Bronchial epithelial cell (primary cell): ENCODE data around the gene CCNY. TPM values are rescaled to one million over a fixed set of nuclear protein-coding genes. Genes with fewer than 3 reads are reported as not detected.
A peak's percentile ranks its signal among the peaks of the same experiment; 100 is the strongest.

Experiments used
- DNase-seq: peaks from one replicate; pipeline ENCODE4 v3.0.0-alpha.2; 2010; ENCODE audit warnings: low read depth
- FAIRE-seq: peaks from 2 replicates; lab custom pipeline; 2011; peaks lifted over from hg19 to GRCh38; lab: Jason Lieb, UNC
- H3K27me3 ChIP-seq: 2 replicates; pipeline ENCODE4 v1.5.1; 2011; ENCODE audit warnings: low read length; ENCODE audit not compliant: control insufficient read depth, insufficient read depth
- H3K36me3 ChIP-seq: 2 replicates; pipeline ENCODE4 v1.5.1; 2011; ENCODE audit warnings: low read length; ENCODE audit not compliant: control insufficient read depth, insufficient read depth
- H3K4me3 ChIP-seq: 2 replicates; pipeline ENCODE4 v1.5.1; 2011; ENCODE audit warnings: mild to moderate bottlenecking, low read depth, low read length, control low read depth
- CTCF ChIP-seq: IDR thresholded peaks from 2 replicates; pipeline ENCODE4 v1.5.1; 2011; ENCODE audit warnings: mild to moderate bottlenecking, moderate library complexity, low read length, control low read depth, inconsistent platforms; ENCODE audit not compliant: insufficient read depth, severe bottlenecking
- total RNA-seq: library from RNA; depleted of rRNA; stranded (reverse); fragments of >200 nt; gene quantifications from 2 replicates; pipeline ENCODE4 v1.2.1, GENCODE V29; 2014

The CCNY gene
- total RNA-seq, 1 donor from 2014 or later: 66.3 TPM

DNA sequence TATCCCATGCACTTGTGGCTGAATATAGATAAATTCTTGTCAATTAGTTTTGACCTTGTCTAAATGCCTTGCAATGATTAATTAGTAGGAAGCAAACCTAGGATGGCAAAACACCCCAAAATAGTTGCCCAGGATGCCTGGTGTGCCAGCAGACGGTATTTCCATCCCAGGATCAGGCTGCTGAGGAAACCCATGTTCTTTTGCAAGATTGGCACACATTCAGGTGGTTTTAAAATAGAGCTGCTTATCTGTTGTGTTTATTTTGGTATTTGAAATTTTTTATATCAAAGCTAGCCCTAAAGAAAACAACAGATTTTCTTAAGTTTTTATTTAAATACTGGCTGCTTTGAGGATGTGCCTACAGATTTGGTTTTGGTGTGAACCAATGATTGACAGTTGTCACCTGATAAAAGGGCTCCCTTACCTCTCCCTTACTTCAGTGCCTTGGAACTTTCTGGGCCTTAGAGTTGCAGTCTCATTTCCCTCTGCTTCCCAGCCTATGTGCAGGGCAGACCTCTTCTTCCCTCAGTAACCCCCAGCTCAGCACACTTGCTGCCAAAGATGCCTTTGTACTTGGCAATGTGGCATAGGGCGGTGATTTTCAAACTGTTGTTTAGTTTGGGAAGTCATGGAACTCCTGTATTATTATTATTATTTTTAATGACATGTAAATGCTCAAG, 54.0 kb downstream of the CCNY start:
- no peak for FAIRE-seq
- H3K36me3 ChIP-seq: no peaks in the 10 kb centered on the region
- TF ChIP-seq CTCF: no peak

GRCh38 chr10:35390843-35391152, 54.5 kb downstream of the CCNY start:
- Histone ChIP-seq H3K4me3 (no peak overlapping the region), H3K36me3 (no peaks in the 10 kb centered on the region), H3K27me3 (no peaks in the 10 kb centered on the region)
- no peak for DNase-seq
- no peak for TF ChIP-seq CTCF
- no peak for FAIRE-seq

More for the DNA sequence above, 54.0 kb downstream of the CCNY start:
- no peaks in the 10 kb centered on the region for H3K27me3 ChIP-seq
- DNase-seq: no peak
- no peak overlapping the region for H3K4me3 ChIP-seq

DNA sequence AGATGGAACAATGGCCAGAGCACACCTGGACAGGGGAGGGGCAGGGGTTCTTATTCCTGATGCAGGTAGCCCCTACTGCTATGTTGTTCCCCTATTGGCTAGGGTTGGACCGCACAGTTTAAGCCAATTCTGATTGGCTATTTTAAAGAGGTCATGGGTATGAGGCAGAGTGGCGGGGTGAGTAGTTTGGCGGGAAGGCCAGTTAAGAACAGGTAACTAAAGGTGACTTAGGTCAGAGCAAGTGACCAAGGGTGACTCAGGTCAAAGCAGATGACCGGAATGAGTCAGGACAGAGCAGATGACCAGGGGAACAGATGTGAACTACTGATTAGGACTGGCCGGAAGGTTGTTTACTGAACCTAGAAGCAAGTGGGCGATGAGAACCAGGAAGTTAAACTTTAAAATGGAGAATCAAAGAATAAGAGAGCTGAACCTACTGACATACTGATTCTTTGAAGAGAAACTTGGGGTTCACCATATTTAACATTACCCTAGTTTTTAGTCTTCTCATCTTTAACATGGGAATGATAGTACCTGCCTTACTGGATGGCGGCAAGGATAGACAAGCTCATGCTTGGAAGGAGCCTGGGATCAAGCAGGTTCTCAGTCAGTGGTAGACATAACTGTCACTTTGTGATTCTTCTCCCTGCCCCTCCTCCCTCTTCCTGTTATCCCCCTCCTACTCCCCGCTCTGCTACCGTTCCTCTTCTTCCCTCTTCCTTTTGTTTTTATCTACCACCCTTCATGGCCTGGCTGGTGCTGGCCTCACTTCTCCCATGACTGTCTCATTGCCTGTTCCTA, 55.0 kb downstream of the CCNY start:
- no peak for TF ChIP-seq CTCF
- H3K27me3 ChIP-seq: no peaks in the 10 kb centered on the region
- FAIRE-seq (no peak), DNase-seq (no peak)
- no peak overlapping the region for H3K4me3 ChIP-seq
- H3K36me3 ChIP-seq: no peaks in the 10 kb centered on the region

DNA sequence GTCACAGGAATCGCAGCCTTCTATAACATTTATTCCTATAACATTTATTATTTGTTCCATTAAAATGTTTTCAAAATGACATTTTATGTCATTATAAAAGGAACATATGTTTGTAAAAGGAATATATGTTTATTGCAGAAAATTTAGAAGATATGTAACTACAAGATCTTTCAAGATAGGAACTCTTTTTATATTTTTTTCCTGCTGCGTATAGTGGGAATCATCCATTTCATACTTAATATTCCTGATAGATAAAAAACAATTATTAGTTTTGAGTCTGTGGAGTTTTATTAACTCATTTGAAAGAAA, 55.6 kb downstream of the CCNY start:
- no peak for FAIRE-seq
- Histone ChIP-seq H3K4me3 (no peak overlapping the region), H3K36me3 (no peaks in the 10 kb centered on the region), H3K27me3 (no peaks in the 10 kb centered on the region)
- TF ChIP-seq CTCF: no peak
- no peak for DNase-seq

- no peaks in the 10 kb centered on the region for H3K36me3 ChIP-seq
- no peak overlapping the region for H3K4me3 ChIP-seq
- DNase-seq (no peak), FAIRE-seq (peak; percentile 7)
- H3K27me3 ChIP-seq: no peaks in the 10 kb centered on the region
- TF ChIP-seq CTCF: no peak
Observed at GRCh38 chr10:35392482-35393228, 56.3 kb downstream of the CCNY start.
